ENCODE data around the gene MANBA. TPM values are rescaled to one million over a fixed set of nuclear protein-coding genes. Genes with fewer than 3 reads are reported as not detected.
A peak's percentile ranks its signal among the peaks of the same experiment; 100 is the strongest.

MANBA gene
- total and polyA plus RNA-seq, 2 of the 13 experiments (the other 11 are each of a cell fraction or from before 2014, with no cell fraction given) = 11.7 to 33.3 TPM

- TF ChIP-seq SOX5 (CRISPR knock-in tag; IDR thresholded peaks at IDR 0.05; ENCODE audit: borderline replicate concordance) (no peak), ZNF777 (CRISPR knock-in tag; IDR thresholded peaks at IDR 0.05) (no peak; the same call in 1 of the 2 replicates), ZNF615 (CRISPR knock-in tag; IDR thresholded peaks at IDR 0.05; ENCODE audit: borderline replicate concordance) (no peak), SMARCC2 (IDR thresholded peaks at IDR 0.05) (no peak), TBP (CRISPR knock-in tag; IDR thresholded peaks at IDR 0.05) (no peak), ZIK1 (CRISPR knock-in tag; IDR thresholded peaks at IDR 0.05; ENCODE audit: borderline replicate concordance, low read depth) (no peak), ZNF503 (CRISPR knock-in tag; IDR thresholded peaks at IDR 0.05) (0 out of 2 replicates have a peak, but pooled peaks have one; percentile 2), NR3C1 (CRISPR knock-in tag; IDR thresholded peaks at IDR 0.05) (no peak), ZNF33A (CRISPR knock-in tag; IDR thresholded peaks at IDR 0.05; ENCODE audit: borderline replicate concordance) (0 out of 2 replicates have a peak, but pooled peaks have one; percentile 35), CREBL2 (CRISPR knock-in tag; IDR thresholded peaks at IDR 0.05; ENCODE audit: borderline replicate concordance) (no peak), PITX1 (CRISPR knock-in tag; IDR thresholded peaks at IDR 0.05) (no peak), GLMP (CRISPR knock-in tag; IDR thresholded peaks at IDR 0.05; ENCODE audit: borderline replicate concordance) (no peak), ZNF510 (CRISPR knock-in tag; IDR thresholded peaks at IDR 0.05; ENCODE audit: low read depth) (0 out of 2 replicates have a peak, but pooled peaks have one; percentile 11), FOXA3 (CRISPR knock-in tag; IDR thresholded peaks at IDR 0.05) (peak; percentile 55; the same call in 1 of the 2 replicates), SMYD3 (CRISPR knock-in tag; IDR thresholded peaks at IDR 0.05) (0 out of 2 replicates have a peak, but pooled peaks have one; percentile 28), FOXA1 (IDR thresholded peaks at IDR 0.05) (no peak), FOXA1 (CRISPR knock-in tag; IDR thresholded peaks at IDR 0.05) (peak; percentile 74)
Observed at GRCh38 chr4:102761296-102761701, 531 bp upstream of the MANBA start (continued).
